ENCODE results near the gene PPM1G. TPM values are rescaled to one million over a fixed set of nuclear protein-coding genes. Genes with fewer than 3 reads are reported as not detected.

The PPM1G gene
- total and polyA plus RNA-seq, 2 experiments from 2014 or later = 183 to 201 TPM

GRCh38 chr2:27370026-27370815 lies 39.2 kb downstream of the PPM1G start, which contains the start of the genes EIF2B4 and SNX17:
EIF2B4 (minus strand) TSS chr2:27370338; CDS start chr2:27370314, 24 bp downstream.
SNX17 (plus strand) TSS chr2:27370616; CDS start chr2:27370744, 128 bp downstream.
- Histone ChIP-seq H3K9me2 (ENCODE audit: insufficient read depth) (no peaks in the 10 kb centered on the region), H3K79me2 (replicated peaks; ENCODE audit: insufficient read depth) (peaks cover 34% of the 10 kb centered on the region), H4K20me1 (replicated peaks; ENCODE audit: insufficient read depth) (peaks cover 5% of the 10 kb centered on the region; the same call in 1 of the 2 replicates), H3K4me3 (peak within 1 kb of the TSS; percentile 93), H2AFZ (peak within 1 kb of the TSS; percentile 84), H3K27me3 (ENCODE audit: insufficient read depth) (no peaks in the 10 kb centered on the region), H3K4me1 (ENCODE audit: insufficient read depth) (peaks cover 20% of the 10 kb centered on the region), H3K27ac (ENCODE audit: low read depth) (peak within 1 kb of the TSS; percentile 42; the same call in 1 of the 2 replicates), H3K4me2 (peak within 1 kb of the TSS; percentile 98), H3F3A (replicated peaks; ENCODE audit: low read depth) (peaks cover 9% of the 10 kb centered on the region; the same call in 1 of the 2 replicates), H3K36me3 (ENCODE audit: insufficient read depth) (peaks cover 31% of the 10 kb centered on the region)
- Mint-ChIP-seq H3K36me3 (ENCODE audit: low read depth) (peaks cover 66% of the 10 kb centered on the region), H3K4me1 (peaks cover 24% of the 10 kb centered on the region), H3K27ac (peak within 1 kb of the TSS; percentile 98), H3K9me3 (no peaks in the 10 kb centered on the region), H3K4me3 (peak within 1 kb of the TSS; percentile 86), H3K27me3 (ENCODE audit: insufficient read depth, low read depth, poor library complexity) (peaks cover 15% of the 10 kb centered on the region)
- TF ChIP-seq POLR2AphosphoS5 (IDR thresholded peaks at IDR 0.05; ENCODE audit: low read depth) (peak; percentile 96), EZH2 (IDR thresholded peaks at IDR 0.05; ENCODE audit: low read depth, unreplicated experiment) (no peak), ZNF462 (CRISPR knock-in tag; IDR thresholded peaks at IDR 0.05) (no peak), REST (IDR thresholded peaks at IDR 0.05; ENCODE audit: unreplicated experiment) (peak; percentile 2), NANOG (IDR thresholded peaks at IDR 0.05; ENCODE audit: borderline replicate concordance) (no peak), STAT1 (IDR thresholded peaks at IDR 0.05; ENCODE audit: unreplicated experiment) (no peak), EZH2phosphoT487 (IDR thresholded peaks at IDR 0.05; ENCODE audit: unreplicated experiment) (no peak), CTCF (conservative IDR thresholded peaks at IDR 0.05; ENCODE audit: low read depth in 2 of 2) (peak; percentile 57 to 91), ETS1 (IDR thresholded peaks at IDR 0.05) (peak; percentile 100), CREB1 (CRISPR knock-in tag; IDR thresholded peaks at IDR 0.05; ENCODE audit: low read depth) (peak; percentile 86)
- peak; percentile 89 for ATAC-seq
- peak; percentile 99 for DNase-seq (ENCODE audit: low spot score)

Data from GM23338 (cell line).